ENCODE data around the gene QSER1.
"Not testable (repeated sequence)": the region's sequence is repeated elsewhere in the genome, so short reads cannot be mapped to it uniquely, and the experiment has no call there.

QSER1 gene

GRCh38 chr11:32884770-32885384 lies 7.7 kb upstream of the QSER1 start:
- H3K4me3 ChIP-seq (ENCODE audit: low read depth, low read length) = no peak overlapping the region
- H3K23ac ChIP-seq (ENCODE audit: low read length) = no peak overlapping the region
- H4K8ac ChIP-seq (ENCODE audit: low read depth, low read length) = no peak overlapping the region
- H3K4ac ChIP-seq (ENCODE audit: low read depth, low read length) = no peak overlapping the region
- H3K14ac ChIP-seq (ENCODE audit: low read length) = no peak overlapping the region
- no peak overlapping the region for H2AFZ ChIP-seq (ENCODE audit: insufficient read depth, low read length, poor library complexity)
- WGBS (ENCODE audit: extremely low coverage, insufficient coverage, insufficient read length) = no CpG with 5 or more reads among the region's 3 CpGs
- no peak overlapping the region for H3K27ac ChIP-seq (ENCODE audit: low read depth, low read length)
- H3K4me1 ChIP-seq (ENCODE audit: control insufficient read depth in 1 of 2, insufficient read depth in 2 of 2, low read length in 2 of 2) = no peaks in the 10 kb centered on the region
- no peak overlapping the region for H2BK12ac ChIP-seq (ENCODE audit: low read length)
- H2BK120ac ChIP-seq (ENCODE audit: insufficient read depth, low read length, poor library complexity) = no peak overlapping the region
- H2BK5ac ChIP-seq (ENCODE audit: low read depth, low read length, poor library complexity) = no peak overlapping the region
- no peak overlapping the region for H4K91ac ChIP-seq (ENCODE audit: low read depth, low read length)
- H4K12ac ChIP-seq (ENCODE audit: low read depth, low read length) = no peak overlapping the region
- no peaks in the 10 kb centered on the region for H3K27me3 ChIP-seq (ENCODE audit: insufficient read depth, low read length)
- H3K36me3 ChIP-seq (ENCODE audit: control insufficient read depth in 1 of 2, insufficient read depth in 2 of 2, low read length in 2 of 2) = no peaks in the 10 kb centered on the region
- no peak overlapping the region for H3K4me2 ChIP-seq (ENCODE audit: low read length)
- H3K79me1 ChIP-seq (ENCODE audit: low read length) = no peaks in the 10 kb centered on the region
- H2AK5ac ChIP-seq (ENCODE audit: low read length) = no peak overlapping the region
- DNase-seq = peak in 1 of 2 donors; percentile 39
- no peak overlapping the region for H3K18ac ChIP-seq (ENCODE audit: low read length)
- no peak overlapping the region for H3K9ac ChIP-seq (ENCODE audit: low read length)
- H3K9me3 ChIP-seq (ENCODE audit: insufficient read depth, low read depth, low read length) = no peaks in the 10 kb centered on the region
- H3K79me2 ChIP-seq (ENCODE audit: control insufficient read depth, insufficient read depth, low read length, poor library complexity) = no peaks in the 10 kb centered on the region

DNA sequence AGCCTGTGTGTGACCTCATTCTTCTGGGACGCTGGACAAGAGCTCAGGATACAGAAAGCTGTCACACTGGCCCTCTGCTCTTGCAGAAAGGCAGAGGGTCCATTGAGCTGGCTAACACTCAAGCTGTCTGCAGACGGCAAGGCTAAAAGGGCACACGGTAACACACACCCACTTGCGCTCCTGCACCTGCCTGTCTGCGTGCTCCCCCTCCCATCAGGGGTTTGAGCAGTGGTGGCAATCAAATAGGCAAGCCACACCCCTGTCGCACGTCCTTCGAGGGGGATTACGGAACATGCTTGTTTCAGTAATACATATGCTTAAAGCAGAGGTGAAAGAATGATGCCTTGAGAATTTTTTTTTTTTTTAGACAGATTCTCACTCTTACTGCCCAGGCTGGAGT lies 7.1 kb upstream of the QSER1 start:
- no peak overlapping the region for H2BK5ac ChIP-seq (ENCODE audit: low read depth, low read length, poor library complexity)
- H2AFZ ChIP-seq (ENCODE audit: insufficient read depth, low read length, poor library complexity) = no peak overlapping the region
- no peak overlapping the region for H4K12ac ChIP-seq (ENCODE audit: low read depth, low read length)
- no peak for DNase-seq
- H2AK5ac ChIP-seq (ENCODE audit: low read length) = no peak overlapping the region
- H3K27me3 ChIP-seq (ENCODE audit: insufficient read depth, low read length) = no peaks in the 10 kb centered on the region
- no peaks in the 10 kb centered on the region for H3K4me1 ChIP-seq (ENCODE audit: control insufficient read depth in 1 of 2, insufficient read depth in 2 of 2, low read length in 2 of 2)
- no peak overlapping the region for H4K91ac ChIP-seq (ENCODE audit: low read depth, low read length)
- no CpG with 5 or more reads among the region's 9 CpGs for WGBS (ENCODE audit: extremely low coverage, insufficient coverage, insufficient read length)
- no peak overlapping the region for H3K4me3 ChIP-seq (ENCODE audit: low read depth, low read length)
- no peak overlapping the region for H3K18ac ChIP-seq (ENCODE audit: low read length)
- H3K9me3 ChIP-seq (ENCODE audit: insufficient read depth, low read depth, low read length) = no peaks in the 10 kb centered on the region
- H3K23ac ChIP-seq (ENCODE audit: low read length) = no peak overlapping the region
- H2BK12ac ChIP-seq (ENCODE audit: low read length) = no peak overlapping the region
- H3K14ac ChIP-seq (ENCODE audit: low read length) = no peak overlapping the region
- H3K27ac ChIP-seq (ENCODE audit: low read depth, low read length) = no peak overlapping the region
- no peak overlapping the region for H4K8ac ChIP-seq (ENCODE audit: low read depth, low read length)
- no peak overlapping the region for H3K4ac ChIP-seq (ENCODE audit: low read depth, low read length)
- H3K79me1 ChIP-seq (ENCODE audit: low read length) = no peaks in the 10 kb centered on the region
- H3K4me2 ChIP-seq (ENCODE audit: low read length) = no peak overlapping the region
- H3K9ac ChIP-seq (ENCODE audit: low read length) = no peak overlapping the region
- H3K79me2 ChIP-seq (ENCODE audit: control insufficient read depth, insufficient read depth, low read length, poor library complexity) = no peaks in the 10 kb centered on the region
- H2BK120ac ChIP-seq (ENCODE audit: insufficient read depth, low read length, poor library complexity) = no peak overlapping the region
- H3K36me3 ChIP-seq (ENCODE audit: control insufficient read depth in 1 of 2, insufficient read depth in 2 of 2, low read length in 2 of 2) = no peaks in the 10 kb centered on the region

DNA sequence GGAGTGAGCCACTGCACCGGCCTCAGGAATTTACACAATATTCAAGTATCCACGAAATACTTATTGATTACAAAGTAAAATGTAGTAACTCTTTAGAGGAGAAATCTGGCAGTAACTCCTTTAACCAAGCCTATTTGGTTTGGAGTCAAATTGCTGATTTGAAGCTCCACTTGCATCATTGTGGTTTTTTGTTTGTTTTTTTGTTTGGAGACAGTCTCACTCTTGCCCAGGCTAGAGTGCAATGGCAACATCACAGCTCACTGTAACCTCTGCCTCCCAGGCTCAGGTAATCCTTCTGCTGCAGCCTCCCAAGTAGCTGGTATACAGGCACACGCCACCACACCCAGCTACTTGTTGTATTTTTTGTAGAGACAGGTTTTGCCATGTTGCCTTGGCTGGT lies 6.4 kb upstream of the QSER1 start:
- H3K14ac ChIP-seq (ENCODE audit: low read length) = no peak overlapping the region
- H3K18ac ChIP-seq (ENCODE audit: low read length) = no peak overlapping the region
- no peaks in the 10 kb centered on the region for H3K27me3 ChIP-seq (ENCODE audit: insufficient read depth, low read length)
- no peak overlapping the region for H4K91ac ChIP-seq (ENCODE audit: low read depth, low read length)
- no peaks in the 10 kb centered on the region for H3K36me3 ChIP-seq (ENCODE audit: control insufficient read depth in 1 of 2, insufficient read depth in 2 of 2, low read length in 2 of 2)
- H3K4ac ChIP-seq (ENCODE audit: low read depth, low read length) = no peak overlapping the region
- no peak overlapping the region for H3K4me3 ChIP-seq (ENCODE audit: low read depth, low read length)
- WGBS (ENCODE audit: extremely low coverage, insufficient coverage, insufficient read length) = no CpG with 5 or more reads among the region's 3 CpGs
- H3K79me1 ChIP-seq (ENCODE audit: low read length) = no peaks in the 10 kb centered on the region
- no peaks in the 10 kb centered on the region for H3K79me2 ChIP-seq (ENCODE audit: control insufficient read depth, insufficient read depth, low read length, poor library complexity)
- H2AFZ ChIP-seq (ENCODE audit: insufficient read depth, low read length, poor library complexity) = no peak overlapping the region
- H2BK5ac ChIP-seq (ENCODE audit: low read depth, low read length, poor library complexity) = no peak overlapping the region
- no peak for DNase-seq
- no peak overlapping the region for H2AK5ac ChIP-seq (ENCODE audit: low read length)
- H3K23ac ChIP-seq (ENCODE audit: low read length) = no peak overlapping the region
- H3K4me2 ChIP-seq (ENCODE audit: low read length) = no peak overlapping the region
- H4K8ac ChIP-seq (ENCODE audit: low read depth, low read length) = no peak overlapping the region
- H2BK12ac ChIP-seq (ENCODE audit: low read length) = no peak overlapping the region
- H4K12ac ChIP-seq (ENCODE audit: low read depth, low read length) = no peak overlapping the region
- H3K27ac ChIP-seq (ENCODE audit: low read depth, low read length) = no peak overlapping the region
- no peaks in the 10 kb centered on the region for H3K4me1 ChIP-seq (ENCODE audit: control insufficient read depth in 1 of 2, insufficient read depth in 2 of 2, low read length in 2 of 2)
- H3K9me3 ChIP-seq (ENCODE audit: insufficient read depth, low read depth, low read length) = no peaks in the 10 kb centered on the region
- no peak overlapping the region for H3K9ac ChIP-seq (ENCODE audit: low read length)
- no peak overlapping the region for H2BK120ac ChIP-seq (ENCODE audit: insufficient read depth, low read length, poor library complexity)

DNA sequence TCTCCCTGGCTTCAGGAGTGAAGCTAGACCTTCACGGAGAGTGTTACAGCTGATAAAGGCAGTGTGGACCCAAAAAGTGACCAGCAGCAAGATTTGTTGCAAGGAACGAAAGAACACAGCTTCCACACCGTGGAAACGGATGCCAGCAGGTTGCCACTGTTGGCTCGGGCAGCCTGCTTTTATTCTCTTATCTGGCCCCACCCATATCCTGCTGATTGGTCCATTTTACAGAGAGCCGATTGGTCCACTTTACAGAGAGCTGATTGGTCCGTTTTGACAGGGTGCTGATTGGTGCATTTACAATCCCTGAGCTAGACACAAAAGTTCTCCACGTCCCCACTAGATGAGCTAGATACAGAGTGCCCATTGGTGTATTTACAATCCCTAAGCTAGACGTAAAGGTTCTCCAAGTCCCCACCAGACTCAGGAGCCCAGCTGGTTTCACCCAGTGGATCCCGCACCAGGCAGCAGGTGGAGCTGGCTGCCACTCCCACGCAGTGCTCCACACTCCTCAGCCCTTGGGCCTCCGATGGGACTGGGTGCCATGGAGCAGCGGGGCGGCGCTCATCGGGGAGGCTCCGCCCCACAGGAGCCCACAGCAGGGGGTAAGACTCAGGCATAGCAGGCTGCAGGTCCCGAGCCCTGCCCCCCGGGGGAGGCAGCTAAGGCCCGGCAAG lies 4.8 kb upstream of the QSER1 start:
- not testable (repeated sequence) for H2AK5ac ChIP-seq (ENCODE audit: low read length); H4K8ac ChIP-seq (ENCODE audit: low read depth, low read length); H3K79me1 ChIP-seq (ENCODE audit: low read length); H4K12ac ChIP-seq (ENCODE audit: low read depth, low read length); H2BK5ac ChIP-seq (ENCODE audit: low read depth, low read length, poor library complexity); H2BK12ac ChIP-seq (ENCODE audit: low read length); H3K27ac ChIP-seq (ENCODE audit: low read depth, low read length); H3K9ac ChIP-seq (ENCODE audit: low read length); H3K4ac ChIP-seq (ENCODE audit: low read depth, low read length); H2BK120ac ChIP-seq (ENCODE audit: insufficient read depth, low read length, poor library complexity); H3K4me1 ChIP-seq (ENCODE audit: control insufficient read depth in 1 of 2, insufficient read depth in 2 of 2, low read length in 2 of 2); DNase-seq; H2AFZ ChIP-seq (ENCODE audit: insufficient read depth, low read length, poor library complexity); H3K36me3 ChIP-seq (ENCODE audit: control insufficient read depth in 1 of 2, insufficient read depth in 2 of 2, low read length in 2 of 2); H3K4me2 ChIP-seq (ENCODE audit: low read length); H3K23ac ChIP-seq (ENCODE audit: low read length); H3K14ac ChIP-seq (ENCODE audit: low read length); H3K27me3 ChIP-seq (ENCODE audit: insufficient read depth, low read length); H3K18ac ChIP-seq (ENCODE audit: low read length); H4K91ac ChIP-seq (ENCODE audit: low read depth, low read length); H3K4me3 ChIP-seq (ENCODE audit: low read depth, low read length); H3K9me3 ChIP-seq (ENCODE audit: insufficient read depth, low read depth, low read length); H3K79me2 ChIP-seq (ENCODE audit: control insufficient read depth, insufficient read depth, low read length, poor library complexity)
- no CpG with 5 or more reads among the region's 20 CpGs for WGBS (ENCODE audit: extremely low coverage, insufficient coverage, insufficient read length)
